Kidney (tissue), 14 donors: ENCODE data around the gene ZNF324. TPM values are rescaled to one million over a fixed set of nuclear protein-coding genes. Genes with fewer than 3 reads are reported as not detected.

Experiments
- DNase-seq, 5 donors: peaks; one replicate each; pipeline ENCODE4 v3.0.0-alpha.2; 2013 to 2020
- FAIRE-seq: peaks from 2 replicates; lab custom pipeline; 2012; peaks lifted over from hg19 to GRCh38; lab: Jason Lieb, UNC
- H3K27ac ChIP-seq, 2 donors: one replicate each; pipeline ENCODE4 v1.7.0; 2013; ENCODE audit warnings: low read depth in 2 of 2, low read length in 2 of 2, inconsistent platforms in 1 of 2
- H3K27me3 ChIP-seq: one replicate; pipeline ENCODE4 v1.7.1; 2013; ENCODE audit warnings: low read length, inconsistent platforms; ENCODE audit not compliant: control insufficient read depth, insufficient read depth
- H3K36me3 ChIP-seq, 3 donors: one replicate each; pipeline versions ENCODE4 v1.7.0 to v1.7.1; 2013; ENCODE audit warnings: low read length in 3 of 3, control low read depth in 1 of 3, inconsistent platforms in 1 of 3; ENCODE audit not compliant: insufficient read depth in 3 of 3, control insufficient read depth in 2 of 3
- H3K4me1 ChIP-seq, 3 donors: one replicate each; pipeline versions ENCODE4 v1.7.0 to v1.7.1; 2013; ENCODE audit warnings: low read length in 3 of 3, inconsistent platforms in 1 of 3, low read depth in 1 of 3; ENCODE audit not compliant: control insufficient read depth in 2 of 3, insufficient read depth in 2 of 3
- H3K4me3 ChIP-seq, 3 donors: one replicate each; pipeline versions ENCODE4 v1.7.0 to v1.8.1; 2013; ENCODE audit warnings: low read length in 3 of 3, control low read depth in 1 of 3, inconsistent platforms in 1 of 3
- H3K9ac ChIP-seq, 3 donors: one replicate each; pipeline versions ENCODE4 v1.7.0 to v1.7.1; 2013; ENCODE audit warnings: low read length in 3 of 3, control low read depth in 1 of 3, inconsistent platforms in 1 of 3
- H3K9me3 ChIP-seq, 3 donors: one replicate each; pipeline versions ENCODE4 v1.7.0 to v1.7.1; 2013; ENCODE audit warnings: low read length in 3 of 3, control low read depth in 1 of 3, inconsistent platforms in 1 of 3; ENCODE audit not compliant: control insufficient read depth in 2 of 3, insufficient read depth in 1 of 3
- CTCF ChIP-seq: IDR thresholded peaks from 3 replicates; pipeline ENCODE4 v1.5.1; 2012; ENCODE audit warnings: mild to moderate bottlenecking, moderate library complexity, borderline replicate concordance; ENCODE audit not compliant: insufficient read depth; ENCODE audit errors: extremely low read depth
- intact Hi-C: fragments of 100-400 bp; cut with DNase I; formaldehyde crosslinking; loops from one replicate; pipeline ENCODE4 v1.11.1; 2022
- polyA plus RNA-seq: library from polyadenylated mRNA; stranded (reverse); fragments of 350-450 nt; fragmentation: Illumina TruSeq; extraction: RNeasy Lipid Tissue Mini Kit (QIAGEN cat#74804); gene quantifications from one replicate; pipeline ENCODE4 v1.2.3, GENCODE V29; 2014; ENCODE audit warnings: low read depth, low replicate concordance; ENCODE audit not compliant: insufficient read depth
- total RNA-seq: library from RNA; stranded (reverse); fragmentation: NEBNext Ultra II Directional; extraction: Animal tissue kit (Norgen Biotek cat#: 25700); gene quantifications from one replicate; pipeline ENCODE4 v1.2.1, GENCODE V29; 2021
- donor health status: control.
- donor health status: control.
- donor health status: control.
- donor health status: control.
- donor health status: control.
- donor health status: DM: yes; HTN: yes; CAD: no.
- donor health status: Normal renal cell carcinoma (clear cell type).

ZNF324 gene
- total and polyA plus RNA-seq, 2 donors from 2014 or later = 3.9 to 13.0 TPM

GRCh38 chr19:58475714-58476497 lies 9.0 kb downstream of the ZNF324 start, which contains the start of gene ZNF446:
ZNF446 (plus strand) TSS chr19:58476352; CDS start chr19:58477219, 867 bp downstream.
- Histone ChIP-seq H3K4me3 (peak within 1 kb of the TSS; percentile 76 to 89 (median 85)), H3K9me3 (no peaks in the 10 kb centered on the region), H3K27me3 (no peaks in the 10 kb centered on the region), H3K4me1 (peaks cover 0 to 12% (median 11%) of the 10 kb centered on the region in 3 donors), H3K9ac (peak within 1 kb of the TSS; percentile 18 to 81 (median 77)), H3K36me3 (peaks cover 0 to 5% (median 3%) of the 10 kb centered on the region in 3 donors), H3K27ac (peak within 1 kb of the TSS; percentile 79 to 94)
- TF ChIP-seq CTCF = no peak
- FAIRE-seq (peak; percentile 67), DNase-seq (peak; percentile 97 to 99 (median 98))
- intact Hi-C loops = no loop called here

- FAIRE-seq = no peak
- peak overlapping the region; percentile 79 to 94 for H3K27ac ChIP-seq
- peak overlapping the region; percentile 76 to 89 (median 85) for H3K4me3 ChIP-seq
- intact Hi-C loops = no loop called here
- H3K4me1 ChIP-seq = peaks cover 0 to 12% (median 11%) of the 10 kb centered on the region in 3 donors
- no peaks in the 10 kb centered on the region for H3K27me3 ChIP-seq
- no peak for TF ChIP-seq CTCF
- peak in 2 of 5 donors; percentile 16 to 30 for DNase-seq
- peak overlapping the region; percentile 8 to 81 (median 77) for H3K9ac ChIP-seq
- H3K9me3 ChIP-seq = no peaks in the 10 kb centered on the region
- peaks cover 0 to 5% (median 3%) of the 10 kb centered on the region in 3 donors for H3K36me3 ChIP-seq
These were observed 9.7 kb downstream of the ZNF324 start for GRCh38 chr19:58476498-58477015.

DNA sequence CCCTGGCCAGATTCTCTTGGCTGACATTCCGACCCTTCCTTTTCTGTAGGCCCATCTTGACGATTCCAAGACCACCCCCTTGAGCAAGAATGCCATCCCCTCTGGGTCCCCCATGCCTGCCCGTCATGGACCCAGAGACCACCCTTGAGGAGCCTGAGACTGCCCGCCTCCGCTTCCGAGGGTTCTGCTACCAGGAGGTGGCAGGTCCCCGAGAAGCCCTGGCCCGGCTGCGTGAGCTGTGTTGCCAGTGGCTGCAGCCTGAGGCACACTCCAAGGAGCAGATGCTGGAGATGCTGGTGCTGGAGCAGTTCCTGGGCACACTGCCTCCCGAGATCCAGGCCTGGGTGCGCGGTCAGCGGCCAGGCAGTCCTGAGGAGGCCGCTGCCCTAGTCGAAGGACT lies 10.2 kb downstream of the ZNF324 start:
- DNase-seq (peak in 2 of 5 donors; percentile 60 to 78), FAIRE-seq (no peak)
- H3K9ac ChIP-seq = peak overlapping the region in 1 of 3 donors; percentile 77
- H3K9me3 ChIP-seq = no peaks in the 10 kb centered on the region
- TF ChIP-seq CTCF = no peak
- peak overlapping the region in 1 of 2 donors; percentile 79 for H3K27ac ChIP-seq
- peak overlapping the region in 1 of 3 donors; percentile 89 for H3K4me3 ChIP-seq
- H3K36me3 ChIP-seq = peaks cover 0 to 4% (median 3%) of the 10 kb centered on the region in 3 donors
- H3K4me1 ChIP-seq = peaks cover 0 to 12% (median 11%) of the 10 kb centered on the region in 3 donors
- intact Hi-C loops = no loop called here
- H3K27me3 ChIP-seq = no peaks in the 10 kb centered on the region
